Esophagus squamous epithelium (tissue), 5 donors: Measurements from ENCODE around the gene DYRK1A. TPM values are rescaled to one million over a fixed set of nuclear protein-coding genes. Genes with fewer than 3 reads are reported as not detected.

Experiments used
- DNase-seq: peaks from one replicate; lab custom pipeline; 2025; lab: John Stamatoyannopoulos, UW
- H3K27ac ChIP-seq, 4 donors: fragments of 200-600 bp; sonication (generic); one replicate each; pipeline ENCODE4 v1.5.1; 2016 to 2019; ENCODE audit warnings: mild to moderate bottlenecking in 1 of 4
- H3K27me3 ChIP-seq, 4 donors: fragments of 200-600 bp; sonication (generic); 1 replicate in 3 of 4; 2 replicates in 1 of 4; pipeline versions ENCODE4 v1.5.1 to v1.6.0; 2017 to 2021; ENCODE audit warnings: antibody characterized with exemption in 1 of 4
- H3K36me3 ChIP-seq, 3 donors: fragments of 200-600 bp; sonication (generic); one replicate each; pipeline ENCODE4 v1.5.1; 2016 to 2019
- H3K4me1 ChIP-seq, 3 donors: fragments of 200-600 bp; sonication (generic); one replicate each; pipeline ENCODE4 v1.5.1; 2017 to 2019
- H3K4me3 ChIP-seq, 4 donors: fragments of 200-600 bp; sonication (generic); 1 replicate in 3 of 4; 2 replicates in 1 of 4; pipeline ENCODE4 v1.5.1; 2016 to 2019; ENCODE audit warnings: mild to moderate bottlenecking in 2 of 4, moderate library complexity in 1 of 4
- H3K9me3 ChIP-seq, 3 donors: fragments of 200-600 bp; sonication (generic); one replicate each; pipeline ENCODE4 v1.5.1; 2016 to 2019
- POLR2A ChIP-seq, 4 donors: fragments of 450-650 bp; IDR thresholded peaks; one replicate each; pipeline ENCODE4 v1.6.1; 2017; ENCODE audit warnings: antibody characterized with exemption in 4 of 4, mild to moderate bottlenecking in 4 of 4, moderate library complexity in 3 of 4
- WGBS, 2 donors: methylation state at CpG; one replicate each; pipeline ENCODE4 v1.1.5; 2018; 5-methylcytosine and 5-hydroxymethylcytosine counted together
- intact Hi-C: fragments of 100-400 bp; cut with DNase I; formaldehyde crosslinking; loops from one replicate; pipeline ENCODE4 v1.15.0; 2022
- total RNA-seq, 4 donors: library from RNA; depleted of rRNA; stranded (reverse); fragments of >200 nt; gene quantifications; one replicate each; pipeline ENCODE4 v1.1.0, GENCODE V29; 2016
- TF ChIP-seq, protein P1 (sequence below), 6 experiments: fragments of 450-650 bp in 4 of 6; fragments of 200-600 bp in 2 of 6; sonication (generic) in 2 of 6; IDR thresholded peaks; one replicate each; pipeline ENCODE4 v1.5.1; 2016 to 2019; ENCODE audit warnings: antibody characterized with exemption in 6 of 6, mild to moderate bottlenecking in 4 of 6, moderate library complexity in 4 of 6
- donor health status: DM: yes; HTN: yes; CAD: no.

Gene DYRK1A
- total RNA-seq, 4 donors from 2014 or later = 37.8 to 61.0 (median 45.4) TPM

GRCh38 chr21:37331411-37331810, 35.2 kb upstream of the DYRK1A start:
- intact Hi-C loops = no loop called here
- H3K4me1 ChIP-seq = no peaks in the 10 kb centered on the region
- no peaks in the 10 kb centered on the region for H3K9me3 ChIP-seq
- no peak overlapping the region for H3K4me3 ChIP-seq
- DNase-seq = no peak
- no peak overlapping the region for H3K27ac ChIP-seq
- WGBS, 2 donors = 81 to 88% methylated on average over 4 of the region's 4 CpGs
- no peaks in the 10 kb centered on the region for H3K27me3 ChIP-seq
- no peaks in the 10 kb centered on the region for H3K36me3 ChIP-seq
- TF ChIP-seq POLR2A (IDR thresholded peaks at IDR 0.05) = no peak
- TF ChIP-seq, protein P1, sequence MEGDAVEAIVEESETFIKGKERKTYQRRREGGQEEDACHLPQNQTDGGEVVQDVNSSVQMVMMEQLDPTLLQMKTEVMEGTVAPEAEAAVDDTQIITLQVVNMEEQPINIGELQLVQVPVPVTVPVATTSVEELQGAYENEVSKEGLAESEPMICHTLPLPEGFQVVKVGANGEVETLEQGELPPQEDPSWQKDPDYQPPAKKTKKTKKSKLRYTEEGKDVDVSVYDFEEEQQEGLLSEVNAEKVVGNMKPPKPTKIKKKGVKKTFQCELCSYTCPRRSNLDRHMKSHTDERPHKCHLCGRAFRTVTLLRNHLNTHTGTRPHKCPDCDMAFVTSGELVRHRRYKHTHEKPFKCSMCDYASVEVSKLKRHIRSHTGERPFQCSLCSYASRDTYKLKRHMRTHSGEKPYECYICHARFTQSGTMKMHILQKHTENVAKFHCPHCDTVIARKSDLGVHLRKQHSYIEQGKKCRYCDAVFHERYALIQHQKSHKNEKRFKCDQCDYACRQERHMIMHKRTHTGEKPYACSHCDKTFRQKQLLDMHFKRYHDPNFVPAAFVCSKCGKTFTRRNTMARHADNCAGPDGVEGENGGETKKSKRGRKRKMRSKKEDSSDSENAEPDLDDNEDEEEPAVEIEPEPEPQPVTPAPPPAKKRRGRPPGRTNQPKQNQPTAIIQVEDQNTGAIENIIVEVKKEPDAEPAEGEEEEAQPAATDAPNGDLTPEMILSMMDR (IDR thresholded peaks at IDR 0.05) = no peak

DNA sequence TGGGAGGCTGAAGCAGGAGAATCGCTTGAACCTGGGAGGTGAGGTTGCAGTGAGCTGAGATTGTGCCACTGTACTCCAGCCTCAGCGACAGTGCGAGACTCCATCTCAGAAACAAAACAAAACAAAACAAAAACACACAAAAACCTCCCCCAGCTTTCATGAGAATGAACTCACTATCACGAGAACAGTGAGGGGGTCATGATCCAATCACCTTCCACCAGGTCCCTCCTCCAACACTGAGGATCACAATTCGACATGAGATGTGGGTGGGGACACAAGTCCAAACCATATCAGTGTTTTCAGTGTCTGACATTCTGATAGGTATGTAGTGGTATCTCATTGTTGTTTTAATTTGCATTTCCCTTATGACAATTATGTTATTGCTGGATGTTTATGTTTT, 31.5 kb upstream of the DYRK1A start:
- no peak overlapping the region for H3K27ac ChIP-seq
- no peaks in the 10 kb centered on the region for H3K9me3 ChIP-seq
- peaks cover 0 to 18% (median 4%) of the 10 kb centered on the region in 3 donors for H3K4me1 ChIP-seq
- DNase-seq = no peak
- TF ChIP-seq POLR2A (IDR thresholded peaks at IDR 0.05) = no peak
- TF ChIP-seq, protein P1 (IDR thresholded peaks at IDR 0.05) = no peak
- 86 to 87% methylated on average over 4 to 5 of the region's 5 CpGs for WGBS, 2 donors
- no peaks in the 10 kb centered on the region for H3K27me3 ChIP-seq
- H3K36me3 ChIP-seq = no peaks in the 10 kb centered on the region
- H3K4me3 ChIP-seq = no peak overlapping the region
- intact Hi-C loops = no loop called here

- no peak overlapping the region for H3K4me3 ChIP-seq
- no peaks in the 10 kb centered on the region for H3K27me3 ChIP-seq
- H3K27ac ChIP-seq = no peak overlapping the region
- no peak for TF ChIP-seq POLR2A (IDR thresholded peaks at IDR 0.05)
- TF ChIP-seq, protein P1 (IDR thresholded peaks at IDR 0.05) = no peak
- H3K4me1 ChIP-seq = peaks cover 0 to 25% (median 6%) of the 10 kb centered on the region in 3 donors
- DNase-seq = no peak
- H3K36me3 ChIP-seq = no peaks in the 10 kb centered on the region
- no peaks in the 10 kb centered on the region for H3K9me3 ChIP-seq
- 91 to 95% methylated on average over 4 of the region's 4 CpGs for WGBS, 2 donors
- intact Hi-C loops = no loop called here
Measured at GRCh38 chr21:37337179-37337578, 29.4 kb upstream of the DYRK1A start.

- peak overlapping the region in 2 of 4 donors; percentile 66 to 71 for H3K27ac ChIP-seq
- WGBS, 2 donors = 91 to 94% methylated on average over 2 of the region's 2 CpGs
- TF ChIP-seq, protein P1 (IDR thresholded peaks at IDR 0.05) = no peak
- TF ChIP-seq POLR2A (IDR thresholded peaks at IDR 0.05) = no peak
- H3K27me3 ChIP-seq = no peaks in the 10 kb centered on the region
- no peak overlapping the region for H3K4me3 ChIP-seq
- H3K9me3 ChIP-seq = no peaks in the 10 kb centered on the region
- peaks cover 0 to 25% (median 6%) of the 10 kb centered on the region in 3 donors for H3K4me1 ChIP-seq
- DNase-seq = no peak
- no peaks in the 10 kb centered on the region for H3K36me3 ChIP-seq
- intact Hi-C loops = no loop called here
Measured at GRCh38 chr21:37337831-37338230, 28.7 kb upstream of the DYRK1A start.

DNA sequence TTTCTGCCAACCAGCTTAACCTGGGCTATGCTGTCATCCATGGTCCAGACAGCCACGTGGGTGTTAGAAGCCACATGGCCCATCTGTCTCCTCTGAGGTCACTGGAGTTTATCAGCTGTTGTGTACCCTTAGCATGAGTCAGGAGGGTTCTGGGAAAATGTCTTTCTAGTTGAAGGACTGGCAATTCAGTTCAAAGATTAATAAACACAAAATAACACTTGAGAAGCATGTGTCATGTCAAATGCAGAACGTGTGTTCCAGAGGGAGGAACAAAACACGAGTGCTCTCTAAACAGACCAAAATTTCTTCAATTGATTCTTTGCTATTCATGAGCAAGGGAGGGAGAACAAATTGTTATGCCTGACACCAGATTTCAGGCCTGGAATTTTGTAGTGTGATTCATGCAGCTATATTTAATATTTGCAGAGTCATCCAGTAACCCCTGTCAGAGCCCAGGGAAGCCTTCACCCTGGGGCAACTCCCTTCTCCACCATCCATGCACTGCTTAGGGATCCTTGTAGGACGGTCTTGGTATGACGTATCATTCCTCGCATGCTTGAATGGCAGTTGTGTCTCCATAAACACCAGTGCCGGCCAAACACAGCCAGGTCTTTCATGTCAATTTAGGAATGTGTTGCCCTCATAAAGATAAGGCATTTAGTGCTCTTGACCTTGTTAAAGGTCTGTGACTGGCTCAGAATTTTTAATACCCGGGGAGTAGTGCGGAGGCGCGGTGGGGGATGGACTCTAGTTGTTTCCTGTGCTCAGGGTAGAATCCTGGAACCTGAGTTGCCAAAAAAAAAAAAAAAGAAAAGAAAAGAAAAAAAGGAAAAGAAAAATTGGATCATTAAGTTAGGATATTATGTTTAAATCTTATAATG, 27.7 kb upstream of the DYRK1A start:
- Histone ChIP-seq H3K27me3 (no peaks in the 10 kb centered on the region), H3K27ac (peak overlapping the region; percentile 25 to 76 (median 68)), H3K4me3 (no peak overlapping the region), H3K9me3 (no peaks in the 10 kb centered on the region), H3K36me3 (no peaks in the 10 kb centered on the region), H3K4me1 (peaks cover 0 to 25% (median 6%) of the 10 kb centered on the region in 3 donors)
- intact Hi-C loops = no loop called here
- TF ChIP-seq, protein P1 (IDR thresholded peaks at IDR 0.05) = no peak
- TF ChIP-seq POLR2A (IDR thresholded peaks at IDR 0.05) = no peak
- DNase-seq = no peak
- 40 to 45% methylated on average over 7 to 11 of the region's 11 CpGs for WGBS, 2 donors
